SK-N-DZ (cell line): Measurements from ENCODE around the gene HOXA9. TPM values are rescaled to one million over a fixed set of nuclear protein-coding genes. Genes with fewer than 3 reads are reported as not detected.
A peak's percentile ranks its signal among the peaks of the same experiment; 100 is the strongest.

Experiments
- DNase-seq: peaks from one replicate; pipeline ENCODE4 v3.0.0-alpha.2; 2015; ENCODE audit warnings: low spot score
- polyA plus RNA-seq, 2 experiments: library from polyadenylated mRNA; depleted of rRNA; stranded (reverse); fragments of >200 nt; gene quantifications; 2 replicates each; pipeline ENCODE4 v1.2.3, GENCODE V29; 2014

The HOXA9 gene
- 0.16 TPM in 1 of 2 replicates, not detected in the other for polyA plus RNA-seq (2014; cell fraction: cytosol; rRNA removed)
- not detected in 2 replicates for polyA plus RNA-seq (2014; cell fraction: nucleus; rRNA removed)

DNA sequence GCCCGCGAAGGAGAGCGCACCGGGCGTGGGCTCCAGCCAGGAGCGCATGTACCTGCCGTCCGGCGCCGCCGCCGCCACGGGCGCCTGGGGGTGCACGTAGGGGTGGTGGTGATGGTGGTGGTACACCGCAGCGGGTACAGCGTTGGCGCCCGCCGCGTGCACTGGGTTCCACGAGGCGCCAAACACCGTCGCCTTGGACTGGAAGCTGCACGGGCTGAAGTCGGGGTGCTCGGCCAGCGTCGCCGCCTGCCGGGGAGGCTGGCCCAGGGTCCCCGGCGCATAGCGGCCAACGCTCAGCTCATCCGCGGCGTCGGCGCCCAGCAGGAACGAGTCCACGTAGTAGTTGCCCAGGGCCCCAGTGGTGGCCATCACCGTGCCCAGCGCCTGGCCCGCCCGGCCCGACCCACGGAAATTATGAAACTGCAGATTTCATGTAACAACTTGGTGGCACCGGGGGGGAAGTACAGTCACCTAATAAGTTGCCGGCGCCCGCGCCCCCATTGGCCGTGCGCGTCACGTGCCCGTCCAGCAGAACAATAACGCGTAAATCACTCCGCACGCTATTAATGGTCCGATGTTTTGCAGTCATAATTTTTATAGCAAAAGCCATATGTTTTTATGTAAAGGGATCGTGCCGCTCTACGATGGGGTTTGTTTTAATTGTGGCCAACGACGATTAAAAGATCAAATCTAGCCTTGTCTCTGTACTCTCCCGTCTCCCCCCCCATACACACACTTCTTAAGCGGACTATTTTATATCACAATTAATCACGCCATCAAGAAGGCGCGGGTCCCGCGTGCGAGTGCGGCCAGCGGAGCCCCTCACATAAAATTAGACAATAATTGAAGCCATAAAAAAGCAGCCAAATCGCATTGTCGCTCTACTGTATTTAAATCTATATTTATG, at the start of gene HOXA9:
HOXA9 (minus strand) TSS at position 449 of the 907 bp plus-strand sequence; CDS start at position 369, 80 bp downstream.
- no peak for DNase-seq

GRCh38 chr7:27214239-27214950, 49.1 kb upstream of the HOXA9 start:
- no peak for DNase-seq

GRCh38 chr7:27213433-27214238, 48.3 kb upstream of the HOXA9 start:
- no peak for DNase-seq

- no peak for DNase-seq
These were observed 47.4 kb upstream of the HOXA9 start for GRCh38 chr7:27212497-27213432.

DNA sequence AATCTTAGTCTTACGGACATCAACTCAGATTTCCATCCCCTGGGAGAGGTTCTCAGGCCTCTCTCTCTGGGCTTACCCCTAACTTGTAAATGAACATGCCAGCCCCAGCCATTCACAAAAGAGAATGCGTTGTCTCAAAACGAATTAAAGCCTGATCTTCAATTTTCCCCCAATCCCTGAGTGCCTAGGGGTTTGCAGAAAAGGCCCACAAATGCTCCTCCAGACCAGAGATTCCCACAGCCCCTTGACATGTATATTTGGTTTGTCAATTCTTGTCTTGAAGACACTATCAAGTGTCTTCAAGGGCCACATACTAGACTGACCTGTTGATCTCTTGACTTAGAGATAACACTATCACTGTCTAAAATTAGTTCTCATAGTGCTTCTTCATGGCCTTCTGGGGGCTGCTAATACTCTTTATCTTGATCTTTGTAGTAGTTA, 46.4 kb upstream of the HOXA9 start:
- DNase-seq: no peak

DNA sequence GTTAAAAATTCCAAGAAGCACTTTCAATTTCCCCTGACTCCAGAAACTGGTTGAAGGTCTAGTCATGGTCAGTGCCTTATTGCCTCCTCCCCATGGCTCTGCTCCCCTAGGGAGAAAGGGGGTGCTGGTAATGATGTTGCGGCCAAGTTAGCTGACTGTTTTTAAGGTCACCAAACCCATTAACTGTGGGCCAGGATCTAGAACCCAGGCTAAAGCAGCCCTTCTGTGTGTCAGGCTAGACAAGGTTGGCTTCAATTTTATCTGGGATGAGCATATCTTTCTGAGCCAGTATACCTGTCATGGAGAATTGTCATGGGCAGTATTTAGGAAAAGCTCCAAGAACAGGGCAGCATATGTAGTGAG, 45.7 kb upstream of the HOXA9 start:
- DNase-seq: no peak

GRCh38 chr7:27210441-27211083, 45.2 kb upstream of the HOXA9 start:
- peak; percentile 47 for DNase-seq

- no peak for DNase-seq
These were observed 44.6 kb upstream of the HOXA9 start for GRCh38 chr7:27209933-27210440.

DNA sequence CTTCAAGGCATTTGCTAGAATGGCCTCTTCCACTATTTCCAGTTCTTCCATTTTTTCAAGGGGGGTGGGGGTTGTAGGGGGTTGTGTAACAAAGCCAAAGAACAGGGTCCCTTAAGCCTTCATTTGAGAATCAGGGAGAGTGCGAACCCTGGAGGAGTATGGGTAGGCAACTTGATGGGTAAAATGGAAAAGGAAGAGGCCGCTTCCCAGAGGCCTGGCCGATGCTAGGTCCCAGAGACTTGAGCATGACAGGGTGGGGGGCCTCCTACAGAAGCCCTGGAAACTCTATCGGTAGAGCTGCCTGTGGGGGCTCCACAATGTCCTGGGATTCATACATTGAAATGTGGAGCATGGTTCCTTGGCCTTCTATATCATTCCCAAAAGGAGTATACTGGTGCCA, 43.7 kb upstream of the HOXA9 start:
- no peak for DNase-seq

DNA sequence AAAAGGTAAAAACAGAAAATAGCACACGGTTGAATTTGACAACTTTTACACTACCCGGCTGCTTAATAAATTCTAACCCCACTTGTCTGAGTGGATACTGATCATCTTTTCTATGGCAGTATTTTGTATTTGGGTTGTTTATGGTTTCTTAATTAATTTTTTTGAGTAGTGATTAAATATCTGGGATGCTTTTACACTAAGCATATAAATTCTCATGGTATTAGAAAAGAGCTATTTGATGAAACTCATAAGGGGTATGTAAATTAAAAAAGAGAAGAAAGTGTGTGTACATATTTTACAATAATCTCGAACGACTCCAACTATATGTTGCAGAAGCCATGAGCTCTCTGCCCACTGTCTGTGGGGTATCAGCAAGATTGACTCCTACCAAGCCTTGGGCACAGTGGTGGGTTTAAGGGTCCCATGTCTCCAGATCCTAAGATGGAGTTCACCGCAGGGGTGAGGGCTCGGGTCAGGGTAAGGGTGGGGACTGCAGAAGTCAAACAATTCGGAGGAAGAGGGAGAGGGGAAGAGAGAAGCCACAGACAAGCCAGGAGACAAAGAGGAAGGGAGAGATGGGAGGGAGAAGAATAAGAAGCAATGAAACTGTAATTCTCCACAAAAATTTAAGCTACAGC, 42.1 kb upstream of the HOXA9 start:
- DNase-seq: no peak

DNA sequence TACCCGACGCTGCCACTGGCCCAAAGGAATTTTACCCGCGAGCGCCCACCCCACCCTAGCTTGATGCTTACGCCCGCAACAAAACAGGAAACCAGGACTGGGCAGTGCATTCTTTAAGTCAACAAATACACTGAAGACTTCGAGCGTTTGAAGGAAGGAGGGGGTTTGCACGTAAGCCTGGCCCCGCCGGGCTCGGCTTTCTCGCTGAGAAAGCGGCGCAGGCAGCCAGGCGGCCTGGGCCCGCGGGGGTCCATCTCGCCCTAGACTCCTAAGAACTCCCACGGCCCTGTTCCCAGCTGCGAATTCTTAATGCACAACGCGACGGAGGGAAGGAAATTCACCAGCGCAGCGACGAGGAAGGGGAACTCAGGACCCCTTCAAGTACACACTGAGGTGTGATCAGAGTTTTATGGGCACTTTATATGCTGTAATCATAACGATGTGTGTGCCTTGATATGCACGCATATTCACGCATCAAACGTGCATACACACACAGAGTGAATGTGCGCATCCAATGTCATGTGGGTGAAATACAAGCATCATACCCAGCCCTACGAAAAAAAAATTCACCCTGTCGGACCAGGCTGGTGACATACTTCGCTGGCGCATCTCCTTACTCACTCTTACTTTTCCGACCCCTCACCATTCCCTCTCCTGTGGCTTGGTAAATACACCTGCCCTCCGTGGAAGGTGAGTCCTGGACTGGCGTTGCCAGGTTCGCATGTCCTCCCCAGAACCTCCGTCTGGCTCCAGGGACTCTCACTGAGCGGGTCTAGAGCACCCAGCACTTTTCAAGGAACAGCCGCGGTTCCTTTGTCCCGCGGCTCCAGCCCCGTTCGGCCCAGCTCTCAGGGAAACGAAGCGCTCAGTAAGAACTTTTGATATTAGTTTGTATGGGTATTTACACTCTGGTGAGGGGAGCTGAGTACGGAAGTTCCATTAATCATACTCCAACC, 40.3 kb upstream of the HOXA9 start:
- no peak for DNase-seq

DNA sequence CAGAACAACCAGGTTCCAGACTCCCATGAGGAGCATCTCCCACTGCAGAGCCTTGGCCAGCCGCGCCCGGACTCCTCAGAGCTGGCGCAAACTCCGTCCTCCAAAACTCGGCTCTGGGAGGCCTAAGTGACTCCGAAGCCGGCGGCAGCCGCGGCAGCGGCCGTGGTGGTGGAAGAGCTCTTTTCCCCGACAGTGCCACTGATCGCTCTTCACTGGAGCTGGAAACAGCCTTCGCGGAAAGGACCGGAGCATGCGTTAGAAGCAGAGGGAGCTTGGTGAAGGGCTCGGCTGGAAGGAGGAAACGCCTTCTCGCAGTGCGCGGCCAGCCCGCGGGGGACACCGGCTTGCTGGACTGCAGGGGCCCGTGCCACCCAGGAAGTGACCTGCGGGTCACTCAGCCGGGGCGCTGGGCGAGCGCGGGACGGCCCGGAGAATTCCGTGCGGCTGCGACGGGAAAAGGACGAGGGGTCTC, 39.5 kb upstream of the HOXA9 start:
- no peak for DNase-seq

GRCh38 chr7:27203964-27204594, 38.7 kb upstream of the HOXA9 start:
- DNase-seq: no peak

GRCh38 chr7:27203365-27203953, 38.1 kb upstream of the HOXA9 start:
- no peak for DNase-seq

GRCh38 chr7:27202862-27203134, 37.5 kb upstream of the HOXA9 start:
- DNase-seq: no peak

DNA sequence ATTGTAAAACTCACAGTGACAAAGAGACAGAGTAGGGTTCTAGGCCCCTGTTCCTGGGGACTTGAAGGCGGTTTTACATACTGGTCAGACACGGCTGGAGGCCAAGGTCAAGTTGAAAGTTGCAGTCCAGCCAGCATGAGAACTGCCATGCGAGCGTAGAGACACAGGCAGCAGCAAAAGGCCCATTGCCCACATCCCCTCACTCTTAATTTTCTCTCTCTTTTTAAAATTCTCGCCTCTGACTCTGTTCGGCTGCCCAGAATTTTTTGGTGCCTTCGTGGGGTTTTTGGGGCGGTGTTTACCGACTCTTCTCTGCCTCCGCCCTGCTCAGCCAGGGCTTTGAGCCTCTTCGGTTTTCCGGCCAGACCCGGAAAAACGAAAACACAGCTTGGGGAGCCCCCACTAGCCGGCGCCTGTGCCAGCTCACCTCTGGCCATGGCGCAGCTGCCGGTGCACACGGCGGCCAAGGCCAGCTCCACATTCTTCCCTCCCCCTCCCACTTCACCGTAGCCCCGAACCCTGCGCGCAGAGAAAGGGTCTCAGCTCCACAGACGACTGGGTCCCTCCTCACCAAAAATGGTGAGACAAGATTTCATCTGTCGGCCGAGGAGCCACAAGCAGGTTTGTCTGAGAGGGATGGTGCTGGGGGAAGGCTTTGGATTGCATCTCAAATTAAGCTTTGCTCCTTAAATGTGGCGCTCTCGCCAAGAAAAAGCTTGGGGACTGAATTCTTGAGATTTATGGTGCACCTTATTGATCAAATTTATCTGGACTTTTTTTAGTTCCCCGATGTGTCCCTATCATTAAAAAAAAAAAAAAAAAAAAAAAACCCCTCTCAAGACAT, 36.9 kb upstream of the HOXA9 start:
- DNase-seq: no peak
